ENCODE data around the gene SEPTIN1. TPM values are rescaled to one million over a fixed set of nuclear protein-coding genes. Genes with fewer than 3 reads are reported as not detected.

Gene SEPTIN1
- total RNA-seq, 2 experiments from 2014 or later: 383 to 413 TPM

DNA sequence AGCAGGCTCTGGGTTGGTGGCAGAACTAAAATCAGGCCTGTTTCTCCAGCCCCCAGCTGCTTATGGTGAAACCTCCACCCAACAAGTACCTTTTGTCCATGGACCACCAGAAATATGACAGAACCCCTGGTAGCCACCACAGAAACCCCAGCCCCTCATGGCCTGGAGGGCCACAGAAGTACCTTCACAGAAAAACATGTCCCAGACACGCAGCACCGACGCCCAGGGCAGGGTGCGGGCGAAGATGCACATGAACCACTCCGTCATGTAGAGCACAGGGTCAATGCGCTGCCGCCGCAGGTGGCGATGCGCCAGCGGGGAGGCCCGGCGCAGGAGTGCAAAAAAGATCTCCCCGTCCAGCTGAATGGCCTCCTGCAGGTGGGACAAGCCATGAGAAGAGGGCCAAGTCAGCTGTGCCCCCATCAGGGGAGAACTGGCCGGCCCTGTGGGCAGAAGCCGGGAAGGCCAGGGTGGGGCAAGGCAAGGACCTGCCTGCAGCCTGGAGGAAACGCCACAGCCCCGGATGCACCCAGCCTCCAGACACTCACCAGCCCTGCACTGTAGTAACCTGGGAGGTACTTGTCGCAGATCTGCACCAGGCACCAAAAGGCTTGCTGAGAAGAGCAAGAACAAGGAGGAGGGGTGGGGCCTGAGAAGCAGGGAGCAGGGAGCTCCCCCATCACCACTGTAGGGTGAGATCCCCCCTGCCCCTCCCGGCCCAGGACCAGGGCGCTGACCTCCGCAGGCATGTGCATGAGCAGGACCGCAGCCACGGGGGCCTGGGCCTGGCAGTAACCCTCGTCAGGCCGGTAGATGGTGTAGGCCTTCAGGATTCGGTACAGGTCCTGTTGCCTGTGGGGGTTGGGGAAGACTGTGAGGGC lies 23.1 kb downstream of the SEPTIN1 start:
- peak overlapping the region; percentile 36 for H3K27ac Mint-ChIP-seq
- peaks cover 42% of the 10 kb centered on the region for H3K36me3 Mint-ChIP-seq (ENCODE audit: low read depth)
- ChIA-PET POLR2A (interaction anchor here (0.6 kb wide), 1 partner anchor 255 kb away, joined by 3 read pairs; no protein-coding TSS in a partner anchor), CTCF (interaction anchor here (0.9 to 1.4 kb wide), 4 partner anchors 12 to 39 kb away, joined by 3 to 4 read pairs (median 3); partner anchors contain the start of gene SEPTIN1)
- no peak for DNase-seq
- no peak overlapping the region for H3K4me3 Mint-ChIP-seq
- peaks cover 41% of the 10 kb centered on the region for H3K4me1 Mint-ChIP-seq
- no peaks in the 10 kb centered on the region for H3K27me3 Mint-ChIP-seq
- no peaks in the 10 kb centered on the region for H3K9me3 Mint-ChIP-seq

- peak overlapping the region; percentile 36 for H3K27ac Mint-ChIP-seq
- peaks cover 42% of the 10 kb centered on the region for H3K36me3 Mint-ChIP-seq (ENCODE audit: low read depth)
- ChIA-PET POLR2A (interaction anchor here (0.6 kb wide), 1 partner anchor 256 kb away, joined by 3 read pairs; no protein-coding TSS in a partner anchor), CTCF (interaction anchor here (1.0 to 1.4 kb wide), 2 partner anchors 13 to 22 kb away, joined by 3 read pairs; no protein-coding TSS in a partner anchor)
- H3K4me1 Mint-ChIP-seq: peaks cover 48% of the 10 kb centered on the region
- DNase-seq: no peak
- no peaks in the 10 kb centered on the region for H3K27me3 Mint-ChIP-seq
- H3K4me3 Mint-ChIP-seq: no peak overlapping the region
- H3K9me3 Mint-ChIP-seq: no peaks in the 10 kb centered on the region
Observed at GRCh38 chr16:30358577-30358936, 23.8 kb downstream of the SEPTIN1 start.

- no peak for DNase-seq
- H3K27me3 Mint-ChIP-seq: no peaks in the 10 kb centered on the region
- H3K9me3 Mint-ChIP-seq: no peaks in the 10 kb centered on the region
- CTCF ChIA-PET: interaction anchor here (0.8 to 1.4 kb wide), 4 partner anchors 10 to 51 kb away, joined by 3 to 4 read pairs (median 3); no protein-coding TSS in a partner anchor
- H3K4me1 Mint-ChIP-seq: peaks cover 47% of the 10 kb centered on the region
- no peak overlapping the region for H3K27ac Mint-ChIP-seq
- POLR2A ChIA-PET: interaction anchor here (0.6 kb wide), 1 partner anchor 257 kb away, joined by 3 read pairs; no protein-coding TSS in a partner anchor
- no peak overlapping the region for H3K4me3 Mint-ChIP-seq
- H3K36me3 Mint-ChIP-seq (ENCODE audit: low read depth): peaks cover 41% of the 10 kb centered on the region
Observed at GRCh38 chr16:30357715-30358576, 24.4 kb downstream of the SEPTIN1 start.

DNA sequence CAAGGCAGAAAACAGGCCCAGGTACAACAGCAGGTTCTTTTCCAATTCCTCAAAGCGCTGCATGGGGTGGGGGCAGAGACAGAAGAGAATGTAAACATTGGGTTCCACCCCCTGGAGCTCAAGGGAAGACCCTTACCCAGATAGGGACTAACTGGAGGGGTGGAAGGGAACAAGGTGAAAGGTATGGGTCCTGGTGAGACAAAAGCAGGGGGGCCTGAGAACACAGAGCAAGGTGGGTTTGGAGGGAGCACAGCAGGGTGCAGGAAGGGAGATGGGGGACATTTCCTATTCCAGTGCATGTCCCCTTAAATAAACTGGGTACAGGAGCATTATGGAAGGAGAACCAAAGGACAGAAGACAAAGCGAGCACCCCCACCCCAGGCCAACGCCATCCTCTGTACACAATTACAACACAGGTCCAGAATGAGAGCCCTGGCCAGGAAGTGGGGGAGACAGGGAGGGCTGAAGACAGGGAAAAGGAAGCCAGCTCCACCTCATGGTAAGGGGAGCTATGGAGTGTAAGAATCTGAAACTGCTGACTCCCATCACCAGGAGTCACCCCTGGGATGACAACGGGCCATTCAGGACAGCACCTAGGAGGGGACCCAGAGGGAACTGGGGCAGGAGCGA lies 25.2 kb downstream of the SEPTIN1 start:
- Mint-ChIP-seq H3K4me3 (no peak overlapping the region), H3K4me1 (peaks cover 44% of the 10 kb centered on the region), H3K9me3 (no peaks in the 10 kb centered on the region), H3K27ac (no peak overlapping the region), H3K27me3 (no peaks in the 10 kb centered on the region), H3K36me3 (ENCODE audit: low read depth) (peaks cover 42% of the 10 kb centered on the region)
- ChIA-PET POLR2A (no interaction called here), CTCF (interaction anchor here (0.7 to 1.6 kb wide), 4 partner anchors 11 to 52 kb away, joined by 3 to 6 read pairs (median 4); no protein-coding TSS in a partner anchor)
- no peak for DNase-seq

DNA sequence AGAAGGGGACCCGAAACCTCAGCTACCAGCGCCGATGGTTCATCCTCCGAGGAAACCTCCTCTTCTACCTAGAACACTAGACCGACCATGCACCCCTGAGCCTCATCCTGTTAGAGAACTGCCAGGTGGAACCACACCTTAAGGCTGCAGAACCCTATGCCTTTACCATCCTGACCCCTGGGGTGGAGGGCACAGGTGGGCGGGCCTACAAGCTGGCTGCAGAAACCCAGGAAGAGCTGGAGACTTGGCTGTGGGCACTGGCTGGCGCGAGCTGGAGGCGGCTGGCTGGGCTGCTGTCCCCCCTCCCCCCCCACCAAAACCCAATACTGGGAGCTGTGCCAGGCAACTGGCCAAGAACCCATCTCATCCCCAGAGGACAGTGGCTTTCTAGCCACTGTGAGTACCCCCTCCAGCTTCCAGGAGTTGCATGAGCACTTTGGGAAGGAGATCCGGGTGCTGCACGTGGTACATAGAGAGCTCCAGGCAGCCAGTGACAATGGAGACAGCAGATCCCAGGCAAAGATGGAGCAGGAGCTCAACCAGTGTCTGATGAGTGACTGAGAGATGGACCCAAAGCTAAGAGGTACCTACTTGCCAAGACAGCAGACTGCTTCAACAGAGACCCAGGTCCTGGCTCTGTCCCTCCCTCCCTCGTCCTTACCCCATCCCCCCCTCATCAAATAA lies 25.8 kb downstream of the SEPTIN1 start:
- no peak for DNase-seq
- Mint-ChIP-seq H3K4me3 (peak overlapping the region; percentile 91), H3K4me1 (peaks cover 46% of the 10 kb centered on the region), H3K27ac (peak overlapping the region; percentile 92), H3K27me3 (no peaks in the 10 kb centered on the region), H3K9me3 (no peaks in the 10 kb centered on the region), H3K36me3 (ENCODE audit: low read depth) (peaks cover 44% of the 10 kb centered on the region)
- CTCF ChIA-PET: interaction anchor here (0.7 to 1.6 kb wide), 4 partner anchors 12 to 15 kb away, joined by 3 to 6 read pairs (median 4); no protein-coding TSS in a partner anchor
- POLR2A ChIA-PET: no interaction called here

- ChIA-PET CTCF (interaction anchor here (1.0 to 1.6 kb wide), 2 partner anchors 11 to 15 kb away, joined by 3 to 6 read pairs; no protein-coding TSS in a partner anchor), POLR2A (interaction anchor here (0.5 kb wide), 1 partner anchor 17 kb away, joined by 5 read pairs; no protein-coding TSS in a partner anchor)
- peaks cover 44% of the 10 kb centered on the region for H3K4me1 Mint-ChIP-seq
- peak overlapping the region; percentile 91 for H3K4me3 Mint-ChIP-seq
- H3K36me3 Mint-ChIP-seq (ENCODE audit: low read depth): peaks cover 46% of the 10 kb centered on the region
- peak overlapping the region; percentile 92 for H3K27ac Mint-ChIP-seq
- no peaks in the 10 kb centered on the region for H3K27me3 Mint-ChIP-seq
- DNase-seq: no peak
- no peaks in the 10 kb centered on the region for H3K9me3 Mint-ChIP-seq
Observed at GRCh38 chr16:30355954-30356308, 26.4 kb downstream of the SEPTIN1 start.

DNA sequence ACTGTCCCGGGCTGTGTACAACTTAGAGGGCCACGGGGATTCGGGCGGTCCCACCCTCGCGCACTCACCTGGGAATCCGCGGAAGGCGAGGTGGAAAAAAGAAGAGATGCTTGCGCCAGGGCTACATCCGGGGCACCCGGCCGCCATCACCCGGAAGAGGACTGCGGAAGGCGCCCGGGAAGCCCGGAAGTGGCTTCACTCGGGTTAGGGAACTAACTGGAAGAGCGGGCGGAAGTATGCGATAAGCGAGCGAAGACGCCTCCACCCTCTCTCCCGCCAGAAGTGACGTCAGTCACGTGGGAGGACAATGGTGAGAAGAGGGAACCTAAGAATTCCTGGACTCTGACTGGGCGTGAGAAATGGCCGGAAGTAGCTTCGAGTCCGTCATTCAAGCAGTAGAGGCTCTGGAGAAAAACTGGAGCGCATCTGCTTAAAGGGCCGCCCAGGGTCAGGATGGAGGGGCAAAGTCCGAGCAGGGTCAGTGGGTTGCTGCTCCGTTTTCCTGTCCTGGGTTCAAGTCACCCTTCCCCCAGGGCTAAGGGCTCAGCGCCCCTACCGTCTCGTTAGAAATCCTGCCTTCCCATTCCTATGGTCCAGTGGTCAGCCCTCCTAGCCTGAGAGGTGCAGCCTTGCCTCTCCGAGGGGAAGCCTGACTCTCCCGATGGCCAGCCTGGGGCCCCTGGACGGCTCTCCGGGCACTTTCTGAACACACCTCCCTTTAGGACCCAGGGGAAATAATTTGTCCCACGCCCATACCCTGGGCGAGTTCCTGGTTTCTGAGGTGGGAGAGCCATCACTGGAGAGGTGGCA lies 27.0 kb downstream of the SEPTIN1 start, which contains the start of gene CD2BP2:
Gene CD2BP2 (minus strand): TSS at position 165 of the 810 bp plus-strand sequence. CDS start 627 bp downstream, outside the sequence.
- ChIA-PET CTCF (interaction anchor here (1.0 to 2.3 kb wide), 8 partner anchors 10 to 54 kb away, joined by 3 to 8 read pairs (median 4); partner anchors contain the start of gene TBC1D10B), POLR2A (interaction anchor here (0.5 to 1.0 kb wide), 2 partner anchors 16 to 40 kb away, joined by 3 to 5 read pairs; partner anchors contain the start of gene ZNF48)
- Mint-ChIP-seq H3K27me3 (no peaks in the 10 kb centered on the region), H3K9me3 (no peaks in the 10 kb centered on the region), H3K4me1 (peaks cover 46% of the 10 kb centered on the region), H3K36me3 (ENCODE audit: low read depth) (peaks cover 46% of the 10 kb centered on the region), H3K27ac (peak within 1 kb of the TSS; percentile 92), H3K4me3 (peak within 1 kb of the TSS; percentile 91)
- DNase-seq: peak; percentile 88

DNA sequence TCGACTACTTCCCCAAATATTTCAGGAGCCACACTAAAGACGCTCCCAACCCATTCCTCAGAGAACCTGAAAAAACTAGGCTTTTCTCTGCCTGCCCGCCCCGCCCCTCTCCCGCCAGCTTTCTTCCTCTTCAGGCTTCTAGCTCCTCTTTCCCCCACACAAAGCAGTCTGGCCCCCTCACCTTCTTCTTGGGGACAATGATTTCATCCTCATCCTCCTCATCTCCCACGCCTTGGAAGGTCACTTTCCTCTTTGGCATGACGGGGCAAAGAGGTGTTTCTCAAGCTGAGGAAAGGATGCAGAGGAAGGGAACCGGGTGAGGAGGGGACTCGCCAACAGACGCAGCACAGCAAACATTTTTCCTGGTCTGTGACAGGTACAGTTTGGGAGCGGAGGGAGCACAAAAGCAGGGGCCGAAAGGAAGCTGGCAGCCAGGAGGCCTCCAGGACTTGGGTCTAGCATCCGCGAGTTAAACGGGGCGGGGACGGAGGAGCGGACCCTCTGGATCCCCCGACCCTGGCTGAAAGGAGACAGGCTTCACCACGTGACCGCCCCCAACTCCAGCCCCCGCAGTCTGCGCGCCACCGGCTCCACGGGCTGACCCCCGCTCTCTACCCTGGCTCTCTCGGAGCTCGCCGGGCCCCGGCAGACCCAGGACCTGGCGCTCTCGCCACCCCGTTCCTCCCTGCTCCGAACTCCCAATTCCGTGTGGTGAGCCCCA lies 27.8 kb downstream of the SEPTIN1 start:
- peak; percentile 35 for DNase-seq
- H3K36me3 Mint-ChIP-seq (ENCODE audit: low read depth): peaks cover 47% of the 10 kb centered on the region
- peak overlapping the region; percentile 92 for H3K27ac Mint-ChIP-seq
- H3K27me3 Mint-ChIP-seq: no peaks in the 10 kb centered on the region
- peak overlapping the region; percentile 91 for H3K4me3 Mint-ChIP-seq
- H3K4me1 Mint-ChIP-seq: peaks cover 49% of the 10 kb centered on the region
- ChIA-PET CTCF (interaction anchor here (1.1 to 2.3 kb wide), 6 partner anchors 10 to 55 kb away, joined by 3 to 8 read pairs (median 4); partner anchors contain the start of gene TBC1D10B), POLR2A (interaction anchor here (1.0 kb wide), 1 partner anchor 40 kb away, joined by 3 read pairs; the partner anchor contains the start of gene ZNF48)
- H3K9me3 Mint-ChIP-seq: no peaks in the 10 kb centered on the region

DNA sequence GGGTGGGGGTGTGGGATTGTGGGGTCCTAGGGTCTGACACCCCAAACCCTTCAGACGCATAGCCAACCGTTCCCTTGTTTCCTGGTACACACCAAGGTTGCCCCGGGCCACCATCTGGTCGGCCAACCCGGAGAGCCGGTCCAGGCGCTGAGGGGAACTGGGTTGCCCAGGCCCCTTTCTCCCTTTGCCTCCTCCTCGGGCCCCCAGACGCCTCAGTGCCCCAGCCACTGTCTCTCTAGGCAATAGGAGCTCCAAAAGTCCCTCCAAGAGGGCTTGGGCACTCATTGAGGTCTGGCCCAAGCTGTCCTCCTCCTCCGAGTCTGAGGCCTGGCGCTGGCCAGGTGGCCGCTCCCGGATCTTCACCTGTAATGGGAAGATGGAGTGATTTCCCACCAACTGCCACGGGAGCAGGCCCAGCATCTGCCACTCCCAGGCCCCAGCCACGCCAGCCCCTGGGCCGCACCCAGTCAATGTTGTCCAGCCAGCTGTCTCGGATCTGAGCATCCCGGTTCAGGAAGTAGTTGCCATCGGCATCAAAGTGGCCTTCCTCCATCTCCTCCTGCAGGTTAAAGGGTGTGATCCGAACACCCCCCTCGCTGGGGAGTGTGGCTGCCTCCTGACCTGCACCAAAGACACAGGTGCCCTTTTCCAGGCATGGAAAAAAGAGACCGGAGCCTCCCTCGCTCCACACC lies 28.8 kb downstream of the SEPTIN1 start:
- Mint-ChIP-seq H3K36me3 (ENCODE audit: low read depth) (peaks cover 52% of the 10 kb centered on the region), H3K27me3 (no peaks in the 10 kb centered on the region), H3K4me1 (peaks cover 51% of the 10 kb centered on the region), H3K4me3 (peak overlapping the region; percentile 91), H3K27ac (peak overlapping the region; percentile 92), H3K9me3 (no peaks in the 10 kb centered on the region)
- CTCF ChIA-PET: interaction anchor here (1.2 to 2.3 kb wide), 5 partner anchors 9 to 56 kb away, joined by 3 to 8 read pairs (median 5); no protein-coding TSS in a partner anchor
- POLR2A ChIA-PET: no interaction called here
- no peak for DNase-seq
